CD14-positive monocyte (primary cell): ENCODE results near the gene HARBI1. TPM values are rescaled to one million over a fixed set of nuclear protein-coding genes. Genes with fewer than 3 reads are reported as not detected.

Experiments
- DNase-seq, 3 donors: peaks; one replicate each; pipeline ENCODE4 v3.0.0-alpha.2; 2011 to 2022
- H2AFZ ChIP-seq: 2 replicates; pipeline ENCODE4 v1.6.0; 2012; ENCODE audit warnings: mild to moderate bottlenecking, low read depth, low read length, inconsistent platforms; ENCODE audit not compliant: insufficient read depth, poor library complexity, severe bottlenecking
- H3K27ac ChIP-seq, 2 donors: 1 replicate in 1 of 2; 2 replicates in 1 of 2; pipeline ENCODE4 v1.5.1; 2012 to 2013; ENCODE audit warnings: low read length in 2 of 2, control low read depth in 1 of 2, inconsistent platforms in 1 of 2, low read depth in 1 of 2, mild to moderate bottlenecking in 1 of 2
- H3K27me3 ChIP-seq, 2 donors: one replicate each; pipeline versions ENCODE4 v1.6.0 to v1.6.1; 2011 to 2013; ENCODE audit warnings: low read length in 2 of 2; ENCODE audit not compliant: control insufficient read depth in 2 of 2, insufficient read depth in 2 of 2
- H3K36me3 ChIP-seq, 2 donors: replicated peaks in 1 of 2; 1 replicate in 1 of 2; 2 replicates in 1 of 2; pipeline versions ENCODE4 v1.5.1 to v1.6.1; 2012 to 2013; ENCODE audit warnings: low read length in 2 of 2, control low read depth in 1 of 2, inconsistent platforms in 1 of 2, mild to moderate bottlenecking in 1 of 2; ENCODE audit not compliant: insufficient read depth in 2 of 2, control insufficient read depth in 1 of 2
- H3K4me1 ChIP-seq, 2 donors: 1 replicate in 1 of 2; 2 replicates in 1 of 2; pipeline versions ENCODE4 v1.5.1 to v1.6.1; 2012 to 2013; ENCODE audit warnings: low read length in 2 of 2, control low read depth in 1 of 2, inconsistent platforms in 1 of 2, mild to moderate bottlenecking in 1 of 2, moderate library complexity in 1 of 2; ENCODE audit not compliant: insufficient read depth in 2 of 2, control insufficient read depth in 1 of 2
- H3K4me2 ChIP-seq: replicated peaks from 2 replicates; pipeline ENCODE3; 2012; ENCODE audit warnings: low read length, moderate library complexity, mild to moderate bottlenecking; ENCODE audit not compliant: poor library complexity, severe bottlenecking; ENCODE audit errors: extremely low read depth
- H3K4me3 ChIP-seq, 3 experiments: fragments of 200-600 bp in 1 of 3; sonication (generic) in 1 of 3; replicated peaks in 1 of 3; 1 replicate in 2 of 3; 2 replicates in 1 of 3; pipeline ENCODE4 v1.5.1; 2011 to 2013; ENCODE audit warnings: low read length in 3 of 3, mild to moderate bottlenecking in 3 of 3, control low read depth in 2 of 3, low read depth in 2 of 3, inconsistent platforms in 1 of 3, moderate library complexity in 1 of 3
- H3K79me2 ChIP-seq: 2 replicates; pipeline ENCODE4 v1.6.0; 2012; ENCODE audit warnings: mild to moderate bottlenecking, control low read depth, inconsistent platforms, low read length, moderate library complexity; ENCODE audit not compliant: insufficient read depth
- H3K9ac ChIP-seq: 2 replicates; pipeline ENCODE4 v1.6.0; 2017; ENCODE audit warnings: low read length, mild to moderate bottlenecking; ENCODE audit not compliant: insufficient read depth, poor library complexity, severe bottlenecking
- H3K9me3 ChIP-seq, 2 donors: replicated peaks in 1 of 2; 1 replicate in 1 of 2; 2 replicates in 1 of 2; pipeline versions ENCODE4 v1.5.1 to v1.6.1; 2012 to 2013; ENCODE audit warnings: low read length in 2 of 2, control low read depth in 1 of 2; ENCODE audit not compliant: control insufficient read depth in 1 of 2, insufficient read depth in 1 of 2
- H4K20me1 ChIP-seq: 2 replicates; pipeline ENCODE4 v1.6.0; 2012; ENCODE audit warnings: mild to moderate bottlenecking, low read length, control low read depth, moderate library complexity; ENCODE audit not compliant: insufficient read depth
- H3K27ac Mint-ChIP-seq, 7 donors: one replicate each; pipeline ENCODE4 v1.8.0; 2020; ENCODE audit warnings: mild to moderate bottlenecking in 7 of 7, mixed read lengths in 7 of 7, moderate library complexity in 6 of 7, inconsistent platforms in 2 of 7
- H3K27me3 Mint-ChIP-seq, 3 donors: one replicate each; pipeline ENCODE4 v1.8.0; 2021 to 2022; ENCODE audit warnings: low read depth in 3 of 3, mild to moderate bottlenecking in 3 of 3, mixed read lengths in 3 of 3, moderate library complexity in 3 of 3, inconsistent platforms in 1 of 3
- H3K36me3 Mint-ChIP-seq, 2 donors: one replicate each; pipeline ENCODE4 v1.8.0; 2020; ENCODE audit warnings: mixed read lengths in 2 of 2, inconsistent platforms in 1 of 2, mild to moderate bottlenecking in 1 of 2
- H3K4me1 Mint-ChIP-seq: one replicate; pipeline ENCODE4 v1.8.0; 2020; ENCODE audit warnings: mild to moderate bottlenecking, mixed read lengths
- H3K4me3 Mint-ChIP-seq, 2 donors: one replicate each; pipeline ENCODE4 v1.8.0; 2020; ENCODE audit warnings: mild to moderate bottlenecking in 2 of 2, mixed read lengths in 2 of 2, moderate library complexity in 1 of 2
- H3K9me3 Mint-ChIP-seq, 7 donors: one replicate each; pipeline ENCODE4 v1.8.0; 2020 to 2022; ENCODE audit warnings: mixed read lengths in 7 of 7, mild to moderate bottlenecking in 6 of 7, moderate library complexity in 6 of 7, inconsistent platforms in 2 of 7
- WGBS: methylation state at CpG from one replicate; pipeline ENCODE4 v1.1.5; 2013; ENCODE audit warnings: missing lambda C conversion rate; ENCODE audit not compliant: insufficient coverage; 5-methylcytosine and 5-hydroxymethylcytosine counted together
- intact Hi-C, 2 donors: fragments of 100-400 bp; cut with micrococcal nuclease; formaldehyde crosslinking; loops; one replicate each; pipeline versions ENCODE4 v1.15.0 to v1.15.1; 2023
- polyA plus RNA-seq, 3 donors: library from polyadenylated mRNA; depleted of rRNA in 1 of 3; unstranded in 2 of 3; stranded (reverse) in 1 of 3; fragments of 300-500 nt in 2 of 3; fragments of >200 nt in 1 of 3; fragmentation: Illumina TruSeq in 2 of 3; gene quantifications; 1 replicate in 2 of 3; 2 replicates in 1 of 3; pipeline ENCODE4 v1.2.3, GENCODE V29; 2012 to 2021
- TF ChIP-seq, protein P1 (sequence below): fragments of 200-600 bp; IDR thresholded peaks from one replicate; pipeline ENCODE4 v1.8.0; 2022; ENCODE audit warnings: antibody characterized with exemption, mild to moderate bottlenecking

The HARBI1 gene
- polyA plus RNA-seq, 3 donors = 2.1 to 4.4 (median 2.1) TPM

DNA sequence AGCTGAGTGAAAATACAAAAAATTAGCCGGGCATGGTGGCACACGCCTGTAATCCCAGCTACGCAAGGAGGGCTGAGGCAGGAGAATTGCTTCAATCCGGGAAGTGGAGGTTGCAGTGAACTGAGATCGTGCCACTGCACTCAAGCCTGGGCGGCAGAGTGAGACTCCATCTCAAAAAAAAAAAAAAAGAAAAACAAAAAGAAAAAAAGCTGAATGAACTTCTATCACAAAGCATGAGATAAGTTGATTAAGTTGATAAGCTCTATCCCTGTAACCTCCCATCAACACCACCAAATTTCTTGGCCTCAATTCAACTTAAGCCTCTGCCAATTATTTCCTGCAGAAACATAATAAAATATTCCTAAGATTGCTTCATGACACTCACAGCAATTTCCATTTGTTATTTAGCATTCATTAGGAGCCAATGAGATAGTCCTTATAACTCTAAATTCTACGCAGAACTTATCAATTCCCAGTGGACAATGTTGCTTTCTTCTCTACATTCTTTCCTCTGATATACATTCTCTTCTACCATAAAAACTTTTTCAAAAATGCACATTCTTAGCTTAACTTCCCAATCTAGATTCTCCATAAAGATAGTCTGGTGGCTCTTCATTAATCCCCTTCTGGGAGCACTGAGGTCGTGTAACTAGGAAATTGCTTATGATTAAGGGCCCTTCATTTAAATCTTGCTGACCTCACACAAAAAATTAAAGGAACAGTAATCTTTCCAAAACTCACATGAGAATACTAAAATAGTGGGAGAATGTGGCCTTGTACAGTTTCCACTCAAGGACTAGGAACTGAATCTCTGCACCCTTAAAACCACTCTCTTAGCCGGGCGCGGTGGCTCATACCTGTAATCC, 26.1 kb downstream of the HARBI1 start:
- Histone ChIP-seq H2AFZ (no peak overlapping the region), H3K9ac (no peak overlapping the region), H3K4me3 (no peak overlapping the region), H3K4me1 (peaks cover 17 to 29% of the 10 kb centered on the region in 2 donors), H3K27ac (no peak overlapping the region), H3K9me3 (no peaks in the 10 kb centered on the region), H4K20me1 (peaks cover 51% of the 10 kb centered on the region), H3K4me2 (no peak overlapping the region), H3K27me3 (no peaks in the 10 kb centered on the region), H3K36me3 (peaks cover 0 to 10% of the 10 kb centered on the region in 2 donors), H3K79me2 (peaks cover 76% of the 10 kb centered on the region)
- WGBS = 95% methylated on average over 4 of the region's 11 CpGs
- intact Hi-C loops = no loop called here
- Mint-ChIP-seq H3K36me3 (peaks cover 2 to 16% of the 10 kb centered on the region in 2 donors), H3K27ac (peak overlapping the region in 4 of 7 donors; percentile 4 to 41 (median 34)), H3K9me3 (peaks cover 0 to under 1% (median 0%) of the 10 kb centered on the region in 7 donors), H3K27me3 (no peaks in the 10 kb centered on the region), H3K4me1 (peaks cover 43% of the 10 kb centered on the region), H3K4me3 (peak overlapping the region in 1 of 2 donors; percentile 18)
- DNase-seq = no peak
- TF ChIP-seq, protein P1, sequence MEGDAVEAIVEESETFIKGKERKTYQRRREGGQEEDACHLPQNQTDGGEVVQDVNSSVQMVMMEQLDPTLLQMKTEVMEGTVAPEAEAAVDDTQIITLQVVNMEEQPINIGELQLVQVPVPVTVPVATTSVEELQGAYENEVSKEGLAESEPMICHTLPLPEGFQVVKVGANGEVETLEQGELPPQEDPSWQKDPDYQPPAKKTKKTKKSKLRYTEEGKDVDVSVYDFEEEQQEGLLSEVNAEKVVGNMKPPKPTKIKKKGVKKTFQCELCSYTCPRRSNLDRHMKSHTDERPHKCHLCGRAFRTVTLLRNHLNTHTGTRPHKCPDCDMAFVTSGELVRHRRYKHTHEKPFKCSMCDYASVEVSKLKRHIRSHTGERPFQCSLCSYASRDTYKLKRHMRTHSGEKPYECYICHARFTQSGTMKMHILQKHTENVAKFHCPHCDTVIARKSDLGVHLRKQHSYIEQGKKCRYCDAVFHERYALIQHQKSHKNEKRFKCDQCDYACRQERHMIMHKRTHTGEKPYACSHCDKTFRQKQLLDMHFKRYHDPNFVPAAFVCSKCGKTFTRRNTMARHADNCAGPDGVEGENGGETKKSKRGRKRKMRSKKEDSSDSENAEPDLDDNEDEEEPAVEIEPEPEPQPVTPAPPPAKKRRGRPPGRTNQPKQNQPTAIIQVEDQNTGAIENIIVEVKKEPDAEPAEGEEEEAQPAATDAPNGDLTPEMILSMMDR = no peak

DNA sequence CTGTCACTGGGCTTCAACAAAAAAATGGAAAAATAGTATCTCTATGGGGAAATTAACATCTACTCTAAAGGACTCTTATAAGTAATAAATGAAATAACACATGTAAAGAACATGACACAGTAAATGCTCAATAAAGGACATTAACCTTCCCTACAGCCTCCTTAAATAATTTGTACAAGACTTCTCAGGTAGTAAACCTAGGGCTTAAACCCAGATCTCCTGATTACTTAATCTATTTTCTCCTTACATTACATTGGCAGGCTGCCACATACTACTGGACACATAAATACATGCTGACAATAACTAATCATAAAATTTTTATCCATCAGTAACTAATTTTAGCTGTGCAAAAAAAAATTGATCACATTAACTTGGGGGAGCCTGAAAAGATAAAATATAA, 28.1 kb downstream of the HARBI1 start:
- Mint-ChIP-seq H3K4me3 (no peak overlapping the region), H3K36me3 (peaks cover 2 to 23% of the 10 kb centered on the region in 2 donors), H3K9me3 (no peaks in the 10 kb centered on the region), H3K27ac (no peak overlapping the region), H3K27me3 (no peaks in the 10 kb centered on the region), H3K4me1 (peaks cover 38% of the 10 kb centered on the region)
- no peak for DNase-seq
- Histone ChIP-seq H3K36me3 (peaks cover 0 to 10% of the 10 kb centered on the region in 2 donors), H3K79me2 (peaks cover 80% of the 10 kb centered on the region), H3K4me3 (no peak overlapping the region), H3K27ac (peak overlapping the region in 1 of 2 donors; percentile 13), H3K9me3 (no peaks in the 10 kb centered on the region), H4K20me1 (peaks cover 55% of the 10 kb centered on the region), H3K9ac (no peak overlapping the region), H2AFZ (no peak overlapping the region), H3K4me2 (no peak overlapping the region), H3K27me3 (no peaks in the 10 kb centered on the region), H3K4me1 (peaks cover 12 to 23% of the 10 kb centered on the region in 2 donors)
- TF ChIP-seq, protein P1 = no peak
- intact Hi-C loops = no loop called here
